K562 (cell line): ENCODE data around the gene ABT1. TPM values are rescaled to one million over a fixed set of nuclear protein-coding genes. Genes with fewer than 3 reads are reported as not detected.

ENCODE experiments used
- C11orf30 ChIP-seq: fragments of 450-650 bp; IDR thresholded peaks from 2 replicates; pipeline ENCODE4 v1.6.1; 2016; ENCODE audit warnings: low read depth, mild to moderate bottlenecking
- CBFB ChIP-seq: sonication (generic); formaldehyde crosslinking; IDR thresholded peaks from 2 replicates; pipeline ENCODE4 v1.4.0; 2020; ENCODE audit warnings: mild to moderate bottlenecking, missing genetic modification reagents
- CREB5 ChIP-seq: fragments of 250-450 bp; sonication (Bioruptor Pico); IDR thresholded peaks from 2 replicates; pipeline ENCODE4 v1.5.0; 2020; ENCODE audit warnings: mild to moderate bottlenecking
- ESRRA ChIP-seq: fragments of 450-650 bp; IDR thresholded peaks from 2 replicates; pipeline ENCODE4 v1.6.1; 2014; ENCODE audit warnings: low read depth, mild to moderate bottlenecking, moderate library complexity, borderline replicate concordance
- ESRRB ChIP-seq: fragments of 250-450 bp; sonication (Bioruptor Pico); IDR thresholded peaks from 2 replicates; pipeline ENCODE4 v1.5.0; 2020; ENCODE audit warnings: mild to moderate bottlenecking, moderate library complexity, borderline replicate concordance
- FOS ChIP-seq: IDR thresholded peaks from 3 replicates; pipeline ENCODE4 v1.6.1; 2011; ENCODE audit not compliant: insufficient read length; ENCODE audit errors: extremely low read depth
- GTF2A2 ChIP-seq: IDR thresholded peaks from 2 replicates; pipeline ENCODE4 v1.6.1; 2016; ENCODE audit warnings: mild to moderate bottlenecking, missing genetic modification characterization, missing compliant biosample characterization
- HNRNPK ChIP-seq: fragments of 200-400 bp; formaldehyde crosslinking; IDR thresholded peaks from one replicate; pipeline ENCODE4 v1.6.1; 2018; ENCODE audit warnings: mild to moderate bottlenecking, low read depth, low read length; ENCODE audit not compliant: poor library complexity, severe bottlenecking
- IRF2 ChIP-seq: sonication (generic); formaldehyde crosslinking; IDR thresholded peaks from 2 replicates; pipeline ENCODE4 v1.8.1; 2022; ENCODE audit warnings: mild to moderate bottlenecking, missing genetic modification reagents
- KHSRP ChIP-seq: fragments of 450-650 bp; IDR thresholded peaks from 2 replicates; pipeline ENCODE4 v1.6.1; 2017
- L3MBTL2 ChIP-seq: fragments of 450-650 bp; IDR thresholded peaks from 2 replicates; pipeline ENCODE4 v1.6.1; 2016; ENCODE audit warnings: mild to moderate bottlenecking, moderate library complexity
- MAFG ChIP-seq: fragments of 450-650 bp; conservative IDR thresholded peaks from 2 replicates; pipeline ENCODE4 v1.6.1; 2016; ENCODE audit warnings: missing genetic modification characterization, missing compliant biosample characterization
- NCOA1 ChIP-seq: fragments of 450-650 bp; IDR thresholded peaks from 2 replicates; pipeline ENCODE4 v1.6.1; 2016; ENCODE audit warnings: low read depth
- PRDM10 ChIP-seq: fragments of 450-650 bp; IDR thresholded peaks from 2 replicates; pipeline ENCODE4 v1.6.1; 2018; ENCODE audit not compliant: partially characterized antibody
- SMAD2 ChIP-seq: fragments of 150-350 bp; IDR thresholded peaks from 2 replicates; pipeline ENCODE4 v1.6.1; 2014; ENCODE audit warnings: low read depth, mild to moderate bottlenecking, low read length
- SUPT5H ChIP-seq: fragments of 450-650 bp; IDR thresholded peaks from 2 replicates; pipeline ENCODE4 v1.6.1; 2016
- TAF7 ChIP-seq: fragments of 450-650 bp; IDR thresholded peaks from 2 replicates; pipeline ENCODE4 v1.6.1; 2016; ENCODE audit warnings: missing genetic modification characterization, missing compliant biosample characterization
- TBL1XR1 ChIP-seq, 2 experiments: IDR thresholded peaks; 2 replicates each; pipeline ENCODE4 v1.6.1; 2012; ENCODE audit warnings: improper control_type of control experiment in 2 of 2, low read length in 2 of 2, mild to moderate bottlenecking in 1 of 2
- THRB ChIP-seq: fragments of 450-650 bp; formaldehyde crosslinking; conservative IDR thresholded peaks from 2 replicates; pipeline ENCODE4 v1.4.0; 2022; ENCODE audit warnings: mild to moderate bottlenecking, missing genetic modification characterization
- XRCC4 ChIP-seq: IDR thresholded peaks from one replicate; pipeline ENCODE4 v1.6.1; 2011; ENCODE audit not compliant: insufficient read depth, insufficient read length; ENCODE audit errors: extremely low read depth
- ZNF12 ChIP-seq: sonication (generic); formaldehyde crosslinking; IDR thresholded peaks from 2 replicates; pipeline ENCODE4 v1.4.0; 2020; ENCODE audit warnings: mild to moderate bottlenecking, missing genetic modification reagents
- ZNF175 ChIP-seq: fragments of 200-800 bp; sonication (Bioruptor generic); IDR thresholded peaks from 2 replicates; pipeline ENCODE4 v1.6.1; 2016; ENCODE audit warnings: low read depth, mild to moderate bottlenecking, missing genetic modification characterization, missing compliant biosample characterization
- ZNF3 ChIP-seq: fragments of 250-450 bp; sonication (Bioruptor Pico); IDR thresholded peaks from 2 replicates; pipeline ENCODE4 v1.5.0; 2021; ENCODE audit warnings: mild to moderate bottlenecking, moderate library complexity
- ZNF408 ChIP-seq: fragments of 250-450 bp; sonication (Bioruptor Pico); IDR thresholded peaks from 2 replicates; pipeline ENCODE4 v1.4.0; 2020; ENCODE audit warnings: low read depth, mild to moderate bottlenecking, moderate library complexity
- ZNF589 ChIP-seq: fragments of 200-800 bp; sonication (Bioruptor generic); IDR thresholded peaks from 2 replicates; pipeline ENCODE4 v1.6.1; 2016; ENCODE audit warnings: low read depth, missing genetic modification characterization, missing compliant biosample characterization
- polyA plus RNA-seq, 8 experiments: library from polyadenylated mRNA; depleted of rRNA in 4 of 8; stranded (reverse) in 5 of 8; unstranded in 3 of 8; fragments of >200 nt; fragmentation: Nextera tagmentation in 2 of 8; fragmentation: Illumina TruSeq in 1 of 8; extraction: Ambion mirVana in 2 of 8; extraction: Trizol in 1 of 8; gene quantifications; 2 replicates each; pipeline versions ENCODE4 v1.2.1 to v1.2.3, GENCODE V29; 2011 to 2014; ENCODE audit warnings: inconsistent platforms in 1 of 8, missing spikeins in 1 of 8
- total RNA-seq, 7 experiments: library from RNA; depleted of rRNA in 6 of 7; stranded (reverse); fragments of >200 nt in 6 of 7; fragmentation: Illumina TruSeq in 2 of 7; extraction: Trizol in 2 of 7; gene quantifications; 2 replicates each; pipeline versions ENCODE4 v1.2.1 to v1.2.3, GENCODE V29; 2011 to 2021; ENCODE audit warnings: low replicate concordance in 1 of 7

Gene ABT1
- total and polyA plus RNA-seq, 9 of the 15 experiments (the other 6 are each of a cell fraction or from before 2014, with no cell fraction given), result 8.8 to 52.7 (median 40.7) TPM

GRCh38 chr6:26607434-26608230 is 10.9 kb downstream of the ABT1 start (continued):
- TF ChIP-seq HNRNPK (no peak), TAF7 (tag) (no peak), ESRRB (CRISPR knock-in tag) (no peak), ZNF408 (CRISPR knock-in tag) (no peak), ZNF3 (CRISPR knock-in tag) (no peak), MAFG (tag) (no peak), XRCC4 (no peak), L3MBTL2 (peak; percentile 43), CBFB (no peak), TBL1XR1 (IDR thresholded peaks at IDR 0.05; ENCODE audit: low read length in 2 of 2) (0 out of 4 replicates have a peak, but pooled peaks of 1 of the 2 experiments have one; percentile 33), NCOA1 (no peak), ZNF12 (CRISPR knock-in tag) (no peak), ZNF175 (CRISPR knock-in tag) (no peak), KHSRP (no peak), THRB (CRISPR knock-in tag) (no peak), SMAD2 (no peak), ZNF589 (no peak), PRDM10 (no peak), CREB5 (no peak), ESRRA (peak; percentile 66; the same call in 1 of the 2 replicates), C11orf30 (no peak), IRF2 (CRISPR knock-in tag) (no peak), FOS (no peak), SUPT5H (no peak), GTF2A2 (tag) (no peak)
